Kidney (tissue), 14 donors: ENCODE results near the gene ARID3B. TPM values are rescaled to one million over a fixed set of nuclear protein-coding genes. Genes with fewer than 3 reads are reported as not detected.

Source experiments
- DNase-seq, 5 donors: peaks; one replicate each; pipeline ENCODE4 v3.0.0-alpha.2; 2013 to 2020
- FAIRE-seq: peaks from 2 replicates; lab custom pipeline; 2012; peaks lifted over from hg19 to GRCh38; lab: Jason Lieb, UNC
- H3K27ac ChIP-seq, 2 donors: one replicate each; pipeline ENCODE4 v1.7.0; 2013; ENCODE audit warnings: low read depth in 2 of 2, low read length in 2 of 2, inconsistent platforms in 1 of 2
- H3K27me3 ChIP-seq: one replicate; pipeline ENCODE4 v1.7.1; 2013; ENCODE audit warnings: low read length, inconsistent platforms; ENCODE audit not compliant: control insufficient read depth, insufficient read depth
- H3K36me3 ChIP-seq, 3 donors: one replicate each; pipeline versions ENCODE4 v1.7.0 to v1.7.1; 2013; ENCODE audit warnings: low read length in 3 of 3, control low read depth in 1 of 3, inconsistent platforms in 1 of 3; ENCODE audit not compliant: insufficient read depth in 3 of 3, control insufficient read depth in 2 of 3
- H3K4me1 ChIP-seq, 3 donors: one replicate each; pipeline versions ENCODE4 v1.7.0 to v1.7.1; 2013; ENCODE audit warnings: low read length in 3 of 3, inconsistent platforms in 1 of 3, low read depth in 1 of 3; ENCODE audit not compliant: control insufficient read depth in 2 of 3, insufficient read depth in 2 of 3
- H3K4me3 ChIP-seq, 3 donors: one replicate each; pipeline versions ENCODE4 v1.7.0 to v1.8.1; 2013; ENCODE audit warnings: low read length in 3 of 3, control low read depth in 1 of 3, inconsistent platforms in 1 of 3
- H3K9ac ChIP-seq, 3 donors: one replicate each; pipeline versions ENCODE4 v1.7.0 to v1.7.1; 2013; ENCODE audit warnings: low read length in 3 of 3, control low read depth in 1 of 3, inconsistent platforms in 1 of 3
- H3K9me3 ChIP-seq, 3 donors: one replicate each; pipeline versions ENCODE4 v1.7.0 to v1.7.1; 2013; ENCODE audit warnings: low read length in 3 of 3, control low read depth in 1 of 3, inconsistent platforms in 1 of 3; ENCODE audit not compliant: control insufficient read depth in 2 of 3, insufficient read depth in 1 of 3
- CTCF ChIP-seq: IDR thresholded peaks from 3 replicates; pipeline ENCODE4 v1.5.1; 2012; ENCODE audit warnings: mild to moderate bottlenecking, moderate library complexity, borderline replicate concordance; ENCODE audit not compliant: insufficient read depth; ENCODE audit errors: extremely low read depth
- intact Hi-C: fragments of 100-400 bp; cut with DNase I; formaldehyde crosslinking; loops from one replicate; pipeline ENCODE4 v1.11.1; 2022
- polyA plus RNA-seq: library from polyadenylated mRNA; stranded (reverse); fragments of 350-450 nt; fragmentation: Illumina TruSeq; extraction: RNeasy Lipid Tissue Mini Kit (QIAGEN cat#74804); gene quantifications from one replicate; pipeline ENCODE4 v1.2.3, GENCODE V29; 2014; ENCODE audit warnings: low read depth, low replicate concordance; ENCODE audit not compliant: insufficient read depth
- total RNA-seq: library from RNA; stranded (reverse); fragmentation: NEBNext Ultra II Directional; extraction: Animal tissue kit (Norgen Biotek cat#: 25700); gene quantifications from one replicate; pipeline ENCODE4 v1.2.1, GENCODE V29; 2021
- donor health status: control.
- donor health status: control.
- donor health status: control.
- donor health status: control.
- donor health status: control.
- donor health status: DM: yes; HTN: yes; CAD: no.
- donor health status: Normal renal cell carcinoma (clear cell type).

Gene ARID3B
- total and polyA plus RNA-seq, 2 donors from 2014 or later = 2.3 to 6.2 TPM

- H3K27ac ChIP-seq = no peak overlapping the region
- DNase-seq (no peak), FAIRE-seq (no peak)
- no peak overlapping the region for H3K4me3 ChIP-seq
- no peaks in the 10 kb centered on the region for H3K36me3 ChIP-seq
- intact Hi-C loops = no loop called here
- TF ChIP-seq CTCF = no peak
- no peaks in the 10 kb centered on the region for H3K27me3 ChIP-seq
- peaks cover 0 to 9% (median 4%) of the 10 kb centered on the region in 3 donors for H3K4me1 ChIP-seq
- H3K9ac ChIP-seq = no peak overlapping the region
- H3K9me3 ChIP-seq = no peaks in the 10 kb centered on the region
These were observed 63.0 kb downstream of the ARID3B start for GRCh38 chr15:74603789-74604705.

- intact Hi-C loops = no loop called here
- H3K4me3 ChIP-seq = no peak overlapping the region
- H3K9me3 ChIP-seq = no peaks in the 10 kb centered on the region
- no peak for DNase-seq
- no peak overlapping the region for H3K27ac ChIP-seq
- no peak for TF ChIP-seq CTCF
- no peaks in the 10 kb centered on the region for H3K36me3 ChIP-seq
- H3K4me1 ChIP-seq = no peaks in the 10 kb centered on the region
- FAIRE-seq = no peak
- H3K9ac ChIP-seq = no peak overlapping the region
- H3K27me3 ChIP-seq = no peaks in the 10 kb centered on the region
These were observed 64.2 kb downstream of the ARID3B start for GRCh38 chr15:74604983-74605794.

- Histone ChIP-seq H3K27ac (no peak overlapping the region), H3K4me3 (no peak overlapping the region), H3K9me3 (no peaks in the 10 kb centered on the region), H3K27me3 (no peaks in the 10 kb centered on the region), H3K36me3 (no peaks in the 10 kb centered on the region), H3K4me1 (no peaks in the 10 kb centered on the region), H3K9ac (no peak overlapping the region)
- DNase-seq (no peak), FAIRE-seq (no peak)
- no peak for TF ChIP-seq CTCF
- intact Hi-C loops = no loop called here
These were observed 64.8 kb downstream of the ARID3B start for GRCh38 chr15:74605795-74606150.
